Measurements from ENCODE around the gene LCE1E.

The LCE1E gene

GRCh38 chr1:152786077-152786476 lies at the start of gene LCE1E:
Gene LCE1E (plus strand): TSS chr1:152786257. CDS start chr1:152787300, 1,043 bp downstream.
- no peak within 1 kb of the TSS for H3K27ac ChIP-seq (ENCODE audit: low read depth, low read length)
- H3K9me3 ChIP-seq (ENCODE audit: control insufficient read depth, insufficient read depth, low read length): peaks cover 92% of the 10 kb centered on the region
- no peak within 1 kb of the TSS for H3K9ac ChIP-seq (ENCODE audit: low read depth, low read length)
- no peak within 1 kb of the TSS for H3K4me3 ChIP-seq (ENCODE audit: low read depth, low read length)
- no peaks in the 10 kb centered on the region for H3K36me3 ChIP-seq (ENCODE audit: control insufficient read depth, insufficient read depth, low read length)
- H3K4me1 ChIP-seq (ENCODE audit: control insufficient read depth, insufficient read depth, low read length): no peaks in the 10 kb centered on the region
- no peaks in the 10 kb centered on the region for H3K27me3 ChIP-seq (ENCODE audit: control insufficient read depth, insufficient read depth, low read length)

GRCh38 chr1:152737997-152738396 lies 48.1 kb upstream of the LCE1E start:
- Histone ChIP-seq H3K27me3 (ENCODE audit: control insufficient read depth, insufficient read depth, low read length) (no peaks in the 10 kb centered on the region), H3K9me3 (ENCODE audit: control insufficient read depth, insufficient read depth, low read length) (peaks cover 96% of the 10 kb centered on the region), H3K36me3 (ENCODE audit: control insufficient read depth, insufficient read depth, low read length) (no peaks in the 10 kb centered on the region), H3K4me1 (ENCODE audit: control insufficient read depth, insufficient read depth, low read length) (no peaks in the 10 kb centered on the region), H3K4me3 (ENCODE audit: low read depth, low read length) (no peak overlapping the region), H3K27ac (ENCODE audit: low read depth, low read length) (no peak overlapping the region), H3K9ac (ENCODE audit: low read depth, low read length) (no peak overlapping the region)

- Histone ChIP-seq H3K36me3 (ENCODE audit: control insufficient read depth, insufficient read depth, low read length) (no peaks in the 10 kb centered on the region), H3K4me3 (ENCODE audit: low read depth, low read length) (no peak overlapping the region), H3K9me3 (ENCODE audit: control insufficient read depth, insufficient read depth, low read length) (peaks cover 97% of the 10 kb centered on the region), H3K27ac (ENCODE audit: low read depth, low read length) (no peak overlapping the region), H3K27me3 (ENCODE audit: control insufficient read depth, insufficient read depth, low read length) (no peaks in the 10 kb centered on the region), H3K9ac (ENCODE audit: low read depth, low read length) (no peak overlapping the region), H3K4me1 (ENCODE audit: control insufficient read depth, insufficient read depth, low read length) (no peaks in the 10 kb centered on the region)
Measured at GRCh38 chr1:152739841-152740240, 46.2 kb upstream of the LCE1E start.

GRCh38 chr1:152741656-152742055 lies 44.4 kb upstream of the LCE1E start:
- peaks cover 97% of the 10 kb centered on the region for H3K9me3 ChIP-seq (ENCODE audit: control insufficient read depth, insufficient read depth, low read length)

GRCh38 chr1:152743371-152744145 lies 42.5 kb upstream of the LCE1E start:
- Histone ChIP-seq H3K27ac (ENCODE audit: low read depth, low read length) (no peak overlapping the region), H3K36me3 (ENCODE audit: control insufficient read depth, insufficient read depth, low read length) (no peaks in the 10 kb centered on the region), H3K9me3 (ENCODE audit: control insufficient read depth, insufficient read depth, low read length) (peaks cover 97% of the 10 kb centered on the region), H3K4me1 (ENCODE audit: control insufficient read depth, insufficient read depth, low read length) (no peaks in the 10 kb centered on the region), H3K9ac (ENCODE audit: low read depth, low read length) (no peak overlapping the region), H3K4me3 (ENCODE audit: low read depth, low read length) (no peak overlapping the region), H3K27me3 (ENCODE audit: control insufficient read depth, insufficient read depth, low read length) (no peaks in the 10 kb centered on the region)

More at GRCh38 chr1:152741656-152742055, 44.4 kb upstream of the LCE1E start:
- no peak overlapping the region for H3K27ac ChIP-seq (ENCODE audit: low read depth, low read length)
- no peaks in the 10 kb centered on the region for H3K27me3 ChIP-seq (ENCODE audit: control insufficient read depth, insufficient read depth, low read length)
- no peaks in the 10 kb centered on the region for H3K4me1 ChIP-seq (ENCODE audit: control insufficient read depth, insufficient read depth, low read length)
- no peaks in the 10 kb centered on the region for H3K36me3 ChIP-seq (ENCODE audit: control insufficient read depth, insufficient read depth, low read length)
- H3K4me3 ChIP-seq (ENCODE audit: low read depth, low read length): no peak overlapping the region
- H3K9ac ChIP-seq (ENCODE audit: low read depth, low read length): no peak overlapping the region

GRCh38 chr1:152745289-152745704 lies 40.8 kb upstream of the LCE1E start:
- H3K36me3 ChIP-seq (ENCODE audit: control insufficient read depth, insufficient read depth, low read length): no peaks in the 10 kb centered on the region
- no peaks in the 10 kb centered on the region for H3K4me1 ChIP-seq (ENCODE audit: control insufficient read depth, insufficient read depth, low read length)
- H3K9ac ChIP-seq (ENCODE audit: low read depth, low read length): no peak overlapping the region
- H3K4me3 ChIP-seq (ENCODE audit: low read depth, low read length): no peak overlapping the region
- H3K27me3 ChIP-seq (ENCODE audit: control insufficient read depth, insufficient read depth, low read length): no peaks in the 10 kb centered on the region
- peaks cover 93% of the 10 kb centered on the region for H3K9me3 ChIP-seq (ENCODE audit: control insufficient read depth, insufficient read depth, low read length)
- H3K27ac ChIP-seq (ENCODE audit: low read depth, low read length): no peak overlapping the region

GRCh38 chr1:152745765-152746444 lies 40.2 kb upstream of the LCE1E start:
- no peak overlapping the region for H3K27ac ChIP-seq (ENCODE audit: low read depth, low read length)
- H3K4me1 ChIP-seq (ENCODE audit: control insufficient read depth, insufficient read depth, low read length): no peaks in the 10 kb centered on the region
- no peaks in the 10 kb centered on the region for H3K36me3 ChIP-seq (ENCODE audit: control insufficient read depth, insufficient read depth, low read length)
- no peaks in the 10 kb centered on the region for H3K27me3 ChIP-seq (ENCODE audit: control insufficient read depth, insufficient read depth, low read length)
- no peak overlapping the region for H3K9ac ChIP-seq (ENCODE audit: low read depth, low read length)
- H3K4me3 ChIP-seq (ENCODE audit: low read depth, low read length): no peak overlapping the region
- H3K9me3 ChIP-seq (ENCODE audit: control insufficient read depth, insufficient read depth, low read length): peaks cover 94% of the 10 kb centered on the region

GRCh38 chr1:152747831-152748230 lies 38.2 kb upstream of the LCE1E start:
- no peak overlapping the region for H3K9ac ChIP-seq (ENCODE audit: low read depth, low read length)
- no peak overlapping the region for H3K4me3 ChIP-seq (ENCODE audit: low read depth, low read length)
- H3K27me3 ChIP-seq (ENCODE audit: control insufficient read depth, insufficient read depth, low read length): no peaks in the 10 kb centered on the region
- no peaks in the 10 kb centered on the region for H3K36me3 ChIP-seq (ENCODE audit: control insufficient read depth, insufficient read depth, low read length)
- H3K4me1 ChIP-seq (ENCODE audit: control insufficient read depth, insufficient read depth, low read length): no peaks in the 10 kb centered on the region
- H3K27ac ChIP-seq (ENCODE audit: low read depth, low read length): no peak overlapping the region
- peaks cover 94% of the 10 kb centered on the region for H3K9me3 ChIP-seq (ENCODE audit: control insufficient read depth, insufficient read depth, low read length)

- peaks cover 90% of the 10 kb centered on the region for H3K9me3 ChIP-seq (ENCODE audit: control insufficient read depth, insufficient read depth, low read length)
- no peak overlapping the region for H3K4me3 ChIP-seq (ENCODE audit: low read depth, low read length)
- no peaks in the 10 kb centered on the region for H3K36me3 ChIP-seq (ENCODE audit: control insufficient read depth, insufficient read depth, low read length)
- no peak overlapping the region for H3K9ac ChIP-seq (ENCODE audit: low read depth, low read length)
- H3K27ac ChIP-seq (ENCODE audit: low read depth, low read length): no peak overlapping the region
- H3K27me3 ChIP-seq (ENCODE audit: control insufficient read depth, insufficient read depth, low read length): no peaks in the 10 kb centered on the region
- no peaks in the 10 kb centered on the region for H3K4me1 ChIP-seq (ENCODE audit: control insufficient read depth, insufficient read depth, low read length)
Measured at GRCh38 chr1:152752225-152752624, 33.8 kb upstream of the LCE1E start.

- Histone ChIP-seq H3K27ac (ENCODE audit: low read depth, low read length) (no peak overlapping the region), H3K27me3 (ENCODE audit: control insufficient read depth, insufficient read depth, low read length) (no peaks in the 10 kb centered on the region), H3K9me3 (ENCODE audit: control insufficient read depth, insufficient read depth, low read length) (peaks cover 90% of the 10 kb centered on the region), H3K36me3 (ENCODE audit: control insufficient read depth, insufficient read depth, low read length) (no peaks in the 10 kb centered on the region), H3K4me3 (ENCODE audit: low read depth, low read length) (no peak overlapping the region), H3K9ac (ENCODE audit: low read depth, low read length) (no peak overlapping the region), H3K4me1 (ENCODE audit: control insufficient read depth, insufficient read depth, low read length) (no peaks in the 10 kb centered on the region)
Measured at GRCh38 chr1:152753586-152753985, 32.5 kb upstream of the LCE1E start.

GRCh38 chr1:152756872-152757271 lies 29.2 kb upstream of the LCE1E start:
- no peaks in the 10 kb centered on the region for H3K4me1 ChIP-seq (ENCODE audit: control insufficient read depth, insufficient read depth, low read length)
- H3K27me3 ChIP-seq (ENCODE audit: control insufficient read depth, insufficient read depth, low read length): no peaks in the 10 kb centered on the region
- no peak overlapping the region for H3K27ac ChIP-seq (ENCODE audit: low read depth, low read length)
- no peak overlapping the region for H3K9ac ChIP-seq (ENCODE audit: low read depth, low read length)
- no peaks in the 10 kb centered on the region for H3K36me3 ChIP-seq (ENCODE audit: control insufficient read depth, insufficient read depth, low read length)
- H3K9me3 ChIP-seq (ENCODE audit: control insufficient read depth, insufficient read depth, low read length): peaks cover 95% of the 10 kb centered on the region
- no peak overlapping the region for H3K4me3 ChIP-seq (ENCODE audit: low read depth, low read length)

All from HUES48 (cell line).